WTC11 (cell line): ENCODE data around the gene CX3CL1. TPM values are rescaled to one million over a fixed set of nuclear protein-coding genes. Genes with fewer than 3 reads are reported as not detected.

Source experiments
- ATAC-seq: fragments of 200-7000 bp; cut with Tn5 transposase; 2 replicates; pipeline ENCODE4 v1.10.0; 2021; ENCODE audit warnings: mild to moderate bottlenecking, moderate library complexity
- CTCF ChIA-PET: fragments of 300-600 bp; sonication (Branson Sonifier 250); formaldehyde crosslinking; loops from one replicate; lab custom pipeline; 2021; ENCODE audit warnings: antibody characterized with exemption; lab: Charles Lee
- POLR2A ChIA-PET: fragments of 350-600 bp; sonication (Branson Sonifier 250); formaldehyde crosslinking; loops from one replicate; lab custom pipeline; 2021; ENCODE audit warnings: antibody characterized with exemption; lab: Charles Lee
- DNase-seq: peaks from one replicate; pipeline ENCODE4 v3.0.0; 2021; ENCODE audit warnings: low spot score
- H3K27ac Mint-ChIP-seq: 2 replicates; pipeline ENCODE4 v1.8.0; 2021; ENCODE audit warnings: mixed read lengths
- H3K27me3 Mint-ChIP-seq: 2 replicates; pipeline ENCODE4 v1.8.0; 2021; ENCODE audit warnings: low read depth, mild to moderate bottlenecking, moderate library complexity, mixed read lengths
- H3K36me3 Mint-ChIP-seq: 2 replicates; pipeline ENCODE4 v1.8.0; 2021; ENCODE audit warnings: mixed read lengths
- H3K4me1 Mint-ChIP-seq: 2 replicates; pipeline ENCODE4 v1.8.0; 2022; ENCODE audit warnings: mixed read lengths
- H3K4me3 Mint-ChIP-seq: 2 replicates; pipeline ENCODE4 v1.8.0; 2021; ENCODE audit warnings: mild to moderate bottlenecking, moderate library complexity, mixed read lengths
- H3K9me3 Mint-ChIP-seq: 2 replicates; pipeline ENCODE4 v1.8.0; 2021; ENCODE audit warnings: mixed read lengths
- CBFB ChIP-seq: sonication (generic); formaldehyde crosslinking; IDR thresholded peaks from 2 replicates; pipeline ENCODE4 v1.8.1; 2022; ENCODE audit warnings: mild to moderate bottlenecking, low read depth, missing genetic modification reagents
- CTCF ChIP-seq: fragments of 200-600 bp; IDR thresholded peaks from 2 replicates; pipeline ENCODE4 v1.8.0; 2022; ENCODE audit warnings: antibody characterized with exemption
- E2F1 ChIP-seq: sonication (generic); formaldehyde crosslinking; IDR thresholded peaks from 2 replicates; pipeline ENCODE4 v1.8.0; 2022; ENCODE audit warnings: mild to moderate bottlenecking, missing genetic modification reagents
- FOXP1 ChIP-seq: sonication (generic); formaldehyde crosslinking; IDR thresholded peaks from 2 replicates; pipeline ENCODE4 v1.8.0; 2022; ENCODE audit warnings: missing genetic modification reagents, mild to moderate bottlenecking, moderate library complexity, borderline replicate concordance
- GTF2I ChIP-seq: fragments of 250-450 bp; sonication (Bioruptor Pico); conservative IDR thresholded peaks from 2 replicates; pipeline ENCODE4 v1.4.0; 2021; ENCODE audit warnings: mild to moderate bottlenecking
- IRF2 ChIP-seq: sonication (generic); formaldehyde crosslinking; IDR thresholded peaks from 2 replicates; pipeline ENCODE4 v1.8.0; 2022; ENCODE audit warnings: low read depth, missing genetic modification reagents, borderline replicate concordance
- MXD4 ChIP-seq: fragments of 250-450 bp; sonication (Bioruptor Pico); IDR thresholded peaks from 2 replicates; pipeline ENCODE4 v1.8.0; 2021; ENCODE audit warnings: mild to moderate bottlenecking, moderate library complexity, borderline replicate concordance
- NFYB ChIP-seq: sonication (generic); formaldehyde crosslinking; conservative IDR thresholded peaks from 2 replicates; pipeline ENCODE4 v1.8.0; 2022; ENCODE audit warnings: low read depth, missing genetic modification reagents
- NR3C1 ChIP-seq: sonication (generic); formaldehyde crosslinking; conservative IDR thresholded peaks from 2 replicates; pipeline ENCODE4 v1.8.1; 2023; ENCODE audit warnings: low read depth, mild to moderate bottlenecking, missing genetic modification reagents
- OVOL2 ChIP-seq: fragments of 250-450 bp; sonication (Bioruptor Pico); IDR thresholded peaks from 2 replicates; pipeline ENCODE4 v1.9.0; 2021; ENCODE audit warnings: mild to moderate bottlenecking, borderline replicate concordance
- SMAD4 ChIP-seq: sonication (generic); formaldehyde crosslinking; IDR thresholded peaks from 2 replicates; pipeline ENCODE4 v1.8.0; 2022; ENCODE audit warnings: mild to moderate bottlenecking, missing genetic modification reagents
- SOX15 ChIP-seq: fragments of 250-450 bp; sonication (Bioruptor Pico); IDR thresholded peaks from 2 replicates; pipeline ENCODE4 v1.9.0; 2021; ENCODE audit warnings: mild to moderate bottlenecking
- TEAD1 ChIP-seq: sonication (generic); formaldehyde crosslinking; IDR thresholded peaks from 2 replicates; pipeline ENCODE4 v1.8.0; 2022; ENCODE audit warnings: mild to moderate bottlenecking, missing genetic modification reagents
- TP53 ChIP-seq: sonication (generic); formaldehyde crosslinking; IDR thresholded peaks from 2 replicates; pipeline ENCODE4 v1.8.1; 2023; ENCODE audit warnings: mild to moderate bottlenecking, missing genetic modification reagents
- ZNF138 ChIP-seq: sonication (generic); formaldehyde crosslinking; conservative IDR thresholded peaks from 2 replicates; pipeline ENCODE4 v1.8.1; 2022; ENCODE audit warnings: mild to moderate bottlenecking, moderate library complexity, missing genetic modification reagents
- ZNF232 ChIP-seq: sonication (generic); formaldehyde crosslinking; IDR thresholded peaks from 2 replicates; pipeline ENCODE4 v1.8.0; 2022; ENCODE audit warnings: mild to moderate bottlenecking, missing genetic modification reagents
- ZNF671 ChIP-seq: fragments of 250-450 bp; sonication (Bioruptor Pico); IDR thresholded peaks from 2 replicates; pipeline ENCODE4 v1.8.0; 2021; ENCODE audit warnings: mild to moderate bottlenecking
- total RNA-seq: library from RNA; stranded (reverse); gene quantifications from 3 replicates; pipeline ENCODE4 v1.2.3, GENCODE V29; 2021
- TF ChIP-seq, protein P1 (sequence below): sonication (generic); formaldehyde crosslinking; IDR thresholded peaks from 2 replicates; pipeline ENCODE4 v1.8.0; 2023; ENCODE audit warnings: missing genetic modification reagents, mild to moderate bottlenecking, borderline replicate concordance
- TF ChIP-seq, protein P2 (sequence below): fragments of 250-450 bp; sonication (Bioruptor Pico); conservative IDR thresholded peaks from 2 replicates; pipeline ENCODE4 v1.9.0; 2021; ENCODE audit warnings: mild to moderate bottlenecking
- TF ChIP-seq, protein P3 (sequence below): sonication (generic); formaldehyde crosslinking; IDR thresholded peaks from 2 replicates; pipeline ENCODE4 v1.8.0; 2022; ENCODE audit warnings: mild to moderate bottlenecking, missing genetic modification reagents
- TF ChIP-seq, protein P4 (sequence below): sonication (generic); formaldehyde crosslinking; IDR thresholded peaks from 2 replicates; pipeline ENCODE4 v1.8.1; 2023; ENCODE audit warnings: mild to moderate bottlenecking, missing genetic modification reagents, moderate library complexity
- TF ChIP-seq, protein P5 (sequence below): fragments of 250-450 bp; sonication (Bioruptor Pico); IDR thresholded peaks from 2 replicates; pipeline ENCODE4 v1.8.0; 2021; ENCODE audit warnings: mild to moderate bottlenecking

Gene CX3CL1
- total RNA-seq, 1 experiment from 2014 or later = 1.2 TPM

- CTCF ChIA-PET = interaction anchor here (1.1 to 6.2 kb wide), 2 partner anchors 44 to 73 kb away, joined by 8 to 63 read pairs; no protein-coding TSS in a partner anchor
- POLR2A ChIA-PET = interaction anchor here (0.6 kb wide), 1 partner anchor 1656 kb away, joined by 8 read pairs; no protein-coding TSS in a partner anchor
- H3K4me3 Mint-ChIP-seq = no peak overlapping the region
Measured at GRCh38 chr16:57373117-57373947, 1.0 kb downstream of the CX3CL1 start.

GRCh38 chr16:57374067-57374534 lies 1.8 kb downstream of the CX3CL1 start:
- Mint-ChIP-seq H3K36me3 (no peaks in the 10 kb centered on the region), H3K4me3 (no peak overlapping the region), H3K4me1 (peaks cover 18% of the 10 kb centered on the region), H3K9me3 (no peaks in the 10 kb centered on the region), H3K27ac (0 out of 2 replicates have a peak overlapping the region, but pooled peaks have one; percentile 15), H3K27me3 (peaks cover 2% of the 10 kb centered on the region; the same call in 1 of the 2 replicates)
- DNase-seq (no peak), ATAC-seq (no peak)
- ChIA-PET CTCF (interaction anchor here (6.2 kb wide), 1 partner anchor 44 kb away, joined by 63 read pairs; no protein-coding TSS in a partner anchor), POLR2A (no interaction called here)
- TF ChIP-seq, protein P1, sequence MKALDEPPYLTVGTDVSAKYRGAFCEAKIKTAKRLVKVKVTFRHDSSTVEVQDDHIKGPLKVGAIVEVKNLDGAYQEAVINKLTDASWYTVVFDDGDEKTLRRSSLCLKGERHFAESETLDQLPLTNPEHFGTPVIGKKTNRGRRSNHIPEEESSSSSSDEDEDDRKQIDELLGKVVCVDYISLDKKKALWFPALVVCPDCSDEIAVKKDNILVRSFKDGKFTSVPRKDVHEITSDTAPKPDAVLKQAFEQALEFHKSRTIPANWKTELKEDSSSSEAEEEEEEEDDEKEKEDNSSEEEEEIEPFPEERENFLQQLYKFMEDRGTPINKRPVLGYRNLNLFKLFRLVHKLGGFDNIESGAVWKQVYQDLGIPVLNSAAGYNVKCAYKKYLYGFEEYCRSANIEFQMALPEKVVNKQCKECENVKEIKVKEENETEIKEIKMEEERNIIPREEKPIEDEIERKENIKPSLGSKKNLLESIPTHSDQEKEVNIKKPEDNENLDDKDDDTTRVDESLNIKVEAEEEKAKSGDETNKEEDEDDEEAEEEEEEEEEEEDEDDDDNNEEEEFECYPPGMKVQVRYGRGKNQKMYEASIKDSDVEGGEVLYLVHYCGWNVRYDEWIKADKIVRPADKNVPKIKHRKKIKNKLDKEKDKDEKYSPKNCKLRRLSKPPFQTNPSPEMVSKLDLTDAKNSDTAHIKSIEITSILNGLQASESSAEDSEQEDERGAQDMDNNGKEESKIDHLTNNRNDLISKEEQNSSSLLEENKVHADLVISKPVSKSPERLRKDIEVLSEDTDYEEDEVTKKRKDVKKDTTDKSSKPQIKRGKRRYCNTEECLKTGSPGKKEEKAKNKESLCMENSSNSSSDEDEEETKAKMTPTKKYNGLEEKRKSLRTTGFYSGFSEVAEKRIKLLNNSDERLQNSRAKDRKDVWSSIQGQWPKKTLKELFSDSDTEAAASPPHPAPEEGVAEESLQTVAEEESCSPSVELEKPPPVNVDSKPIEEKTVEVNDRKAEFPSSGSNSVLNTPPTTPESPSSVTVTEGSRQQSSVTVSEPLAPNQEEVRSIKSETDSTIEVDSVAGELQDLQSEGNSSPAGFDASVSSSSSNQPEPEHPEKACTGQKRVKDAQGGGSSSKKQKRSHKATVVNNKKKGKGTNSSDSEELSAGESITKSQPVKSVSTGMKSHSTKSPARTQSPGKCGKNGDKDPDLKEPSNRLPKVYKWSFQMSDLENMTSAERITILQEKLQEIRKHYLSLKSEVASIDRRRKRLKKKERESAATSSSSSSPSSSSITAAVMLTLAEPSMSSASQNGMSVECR = no peak
- TF ChIP-seq TEAD1 (CRISPR knock-in tag) (no peak), CTCF (no peak), ZNF138 (no peak), MXD4 (CRISPR knock-in tag) (no peak), GTF2I (CRISPR knock-in tag) (no peak), FOXP1 (CRISPR knock-in tag) (no peak), SOX15 (CRISPR knock-in tag) (no peak), NFYB (no peak), OVOL2 (no peak), IRF2 (CRISPR knock-in tag) (no peak)
- TF ChIP-seq, protein P2, sequence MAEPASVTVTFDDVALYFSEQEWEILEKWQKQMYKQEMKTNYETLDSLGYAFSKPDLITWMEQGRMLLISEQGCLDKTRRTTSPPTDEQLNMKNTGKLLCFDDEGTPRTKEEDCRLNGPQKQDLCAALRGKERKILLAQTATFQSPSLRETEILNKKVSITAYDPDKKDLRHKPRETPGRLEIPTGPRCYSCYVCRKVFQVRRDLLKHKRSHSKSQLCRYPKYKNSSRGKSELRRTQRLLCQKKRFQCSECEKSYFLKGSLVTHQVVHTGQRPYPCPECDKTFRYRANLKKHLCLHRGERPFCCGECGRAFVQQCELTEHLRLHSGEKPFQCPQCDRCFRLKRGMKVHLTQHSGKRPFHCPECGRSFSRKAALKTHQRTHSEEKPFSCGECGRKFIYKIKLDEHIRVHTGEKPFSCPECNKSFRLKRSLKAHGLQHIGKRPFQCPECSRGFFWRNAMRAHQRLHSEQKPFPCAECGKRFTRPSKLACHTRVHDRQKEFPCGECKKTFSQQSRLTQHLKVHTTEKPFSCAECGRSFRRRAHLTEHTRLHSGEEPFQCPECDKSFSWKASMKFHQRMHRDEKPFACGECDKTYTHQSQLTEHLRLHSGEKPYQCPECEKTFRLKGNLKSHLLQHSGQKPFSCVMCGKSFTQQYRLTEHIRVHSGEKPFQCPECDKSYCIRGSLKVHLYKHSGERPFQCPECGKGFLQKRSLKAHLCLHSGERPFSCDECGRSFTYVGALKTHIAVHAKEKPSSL (CRISPR knock-in tag) = no peak
- TF ChIP-seq, protein P3, sequence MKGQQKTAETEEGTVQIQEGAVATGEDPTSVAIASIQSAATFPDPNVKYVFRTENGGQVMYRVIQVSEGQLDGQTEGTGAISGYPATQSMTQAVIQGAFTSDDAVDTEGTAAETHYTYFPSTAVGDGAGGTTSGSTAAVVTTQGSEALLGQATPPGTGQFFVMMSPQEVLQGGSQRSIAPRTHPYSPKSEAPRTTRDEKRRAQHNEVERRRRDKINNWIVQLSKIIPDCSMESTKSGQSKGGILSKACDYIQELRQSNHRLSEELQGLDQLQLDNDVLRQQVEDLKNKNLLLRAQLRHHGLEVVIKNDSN (CRISPR knock-in tag) = no peak
- TF ChIP-seq, protein P4, sequence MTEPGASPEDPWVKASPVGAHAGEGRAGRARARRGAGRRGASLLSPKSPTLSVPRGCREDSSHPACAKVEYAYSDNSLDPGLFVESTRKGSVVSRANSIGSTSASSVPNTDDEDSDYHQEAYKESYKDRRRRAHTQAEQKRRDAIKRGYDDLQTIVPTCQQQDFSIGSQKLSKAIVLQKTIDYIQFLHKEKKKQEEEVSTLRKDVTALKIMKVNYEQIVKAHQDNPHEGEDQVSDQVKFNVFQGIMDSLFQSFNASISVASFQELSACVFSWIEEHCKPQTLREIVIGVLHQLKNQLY = no peak

More at GRCh38 chr16:57373117-57373947, 1.0 kb downstream of the CX3CL1 start:
- TF ChIP-seq ZNF671 (no peak), NFYB (no peak), CBFB (CRISPR knock-in tag) (no peak), ZNF232 (CRISPR knock-in tag) (no peak), E2F1 (no peak), TP53 (CRISPR knock-in tag) (no peak), SMAD4 (CRISPR knock-in tag) (no peak), GTF2I (CRISPR knock-in tag) (no peak), ZNF138 (no peak), NR3C1 (CRISPR knock-in tag) (no peak)
- TF ChIP-seq, protein P5, sequence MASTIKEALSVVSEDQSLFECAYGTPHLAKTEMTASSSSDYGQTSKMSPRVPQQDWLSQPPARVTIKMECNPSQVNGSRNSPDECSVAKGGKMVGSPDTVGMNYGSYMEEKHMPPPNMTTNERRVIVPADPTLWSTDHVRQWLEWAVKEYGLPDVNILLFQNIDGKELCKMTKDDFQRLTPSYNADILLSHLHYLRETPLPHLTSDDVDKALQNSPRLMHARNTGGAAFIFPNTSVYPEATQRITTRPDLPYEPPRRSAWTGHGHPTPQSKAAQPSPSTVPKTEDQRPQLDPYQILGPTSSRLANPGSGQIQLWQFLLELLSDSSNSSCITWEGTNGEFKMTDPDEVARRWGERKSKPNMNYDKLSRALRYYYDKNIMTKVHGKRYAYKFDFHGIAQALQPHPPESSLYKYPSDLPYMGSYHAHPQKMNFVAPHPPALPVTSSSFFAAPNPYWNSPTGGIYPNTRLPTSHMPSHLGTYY = no peak
- H3K27ac Mint-ChIP-seq = 0 out of 2 replicates have a peak overlapping the region, but pooled peaks have one; percentile 53
- H3K36me3 Mint-ChIP-seq = no peaks in the 10 kb centered on the region
- peaks cover 2% of the 10 kb centered on the region; the same call in 1 of the 2 replicates for H3K27me3 Mint-ChIP-seq
- H3K9me3 Mint-ChIP-seq = no peaks in the 10 kb centered on the region
- no peak for DNase-seq
- ATAC-seq = no peak
- H3K4me1 Mint-ChIP-seq = peaks cover 18% of the 10 kb centered on the region
